Measurements from ENCODE around the gene RPS19BP1.

Gene RPS19BP1

GRCh38 chr22:39532215-39533073 is at the start of gene RPS19BP1:
Gene RPS19BP1, minus strand, starts transcription at chr22:39532748. Its CDS starts 10 bp downstream, at chr22:39532738.
- peak; percentile 99 for DNase-seq

DNA sequence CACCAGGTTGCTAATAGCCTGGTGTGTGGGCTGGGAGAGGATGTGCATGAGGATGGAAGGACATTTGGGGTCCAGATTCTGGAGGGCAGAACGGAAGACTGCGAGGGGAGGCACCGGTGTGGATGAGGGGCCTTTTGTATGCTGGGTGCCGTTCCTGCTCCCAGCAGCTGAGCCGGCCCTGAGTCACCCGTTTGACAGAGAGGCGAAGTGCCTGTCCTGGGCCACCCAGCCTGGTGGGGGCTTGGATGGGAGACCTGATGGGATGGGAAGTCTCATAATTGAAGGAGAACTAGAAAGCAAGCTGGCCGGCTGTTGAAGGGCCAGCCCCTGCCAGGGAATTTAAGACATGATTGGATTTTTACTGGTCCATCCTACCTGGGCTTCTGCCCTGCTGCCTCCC is 48.8 kb upstream of the RPS19BP1 start:
- DNase-seq: no peak

DNA sequence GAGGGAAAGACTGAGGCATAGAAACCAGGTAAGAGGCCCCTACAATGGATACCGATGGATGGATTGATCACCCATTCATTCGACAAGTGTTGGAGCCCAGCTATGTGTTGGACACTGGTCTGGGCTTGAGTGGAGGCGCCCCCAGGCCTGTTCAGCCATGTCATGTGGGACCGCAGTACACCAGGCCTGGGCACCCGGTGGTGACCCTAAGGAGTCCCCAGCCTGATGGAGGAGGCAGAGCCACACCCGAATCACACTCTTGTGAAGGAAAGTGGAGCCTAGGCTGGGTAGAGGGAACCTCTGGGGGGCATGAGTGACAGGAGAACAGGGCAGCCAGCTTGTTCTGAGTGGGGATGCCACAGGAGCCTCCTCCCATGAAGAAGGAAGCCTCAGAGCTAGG is 48.2 kb upstream of the RPS19BP1 start:
- DNase-seq: no peak

- DNase-seq: no peak
These were observed 47.5 kb upstream of the RPS19BP1 start for GRCh38 chr22:39580006-39580441.

- DNase-seq: no peak
These were observed 45.4 kb upstream of the RPS19BP1 start for GRCh38 chr22:39577900-39578299.

GRCh38 chr22:39577366-39577765 is 44.8 kb upstream of the RPS19BP1 start:
- DNase-seq: no peak

GRCh38 chr22:39576027-39576426 is 43.5 kb upstream of the RPS19BP1 start:
- DNase-seq: no peak

DNA sequence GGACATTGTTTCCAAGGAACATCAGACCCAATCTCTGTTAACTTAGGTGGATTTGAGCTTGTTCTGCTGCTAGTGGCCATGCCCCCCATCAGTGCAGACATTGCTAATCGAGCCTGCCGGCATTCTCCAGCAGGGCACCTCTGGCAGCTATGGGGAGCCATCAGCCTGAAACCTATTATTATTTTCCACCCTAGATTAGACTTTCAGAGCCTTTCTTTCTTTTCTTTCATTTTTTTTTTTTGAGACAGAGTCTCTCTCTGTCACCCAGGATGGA is 42.9 kb upstream of the RPS19BP1 start:
- no peak for DNase-seq

GRCh38 chr22:39574779-39575551 is 42.4 kb upstream of the RPS19BP1 start:
- DNase-seq: no peak

GRCh38 chr22:39571538-39571937 is 39.0 kb upstream of the RPS19BP1 start:
- no peak for DNase-seq

- DNase-seq: no peak
These were observed 38.1 kb upstream of the RPS19BP1 start, which contains the start of gene CACNA1I for GRCh38 chr22:39570665-39571064. Gene CACNA1I, plus strand, starts transcription at chr22:39570753. Its CDS starts 0 bp downstream, at chr22:39570753.

DNA sequence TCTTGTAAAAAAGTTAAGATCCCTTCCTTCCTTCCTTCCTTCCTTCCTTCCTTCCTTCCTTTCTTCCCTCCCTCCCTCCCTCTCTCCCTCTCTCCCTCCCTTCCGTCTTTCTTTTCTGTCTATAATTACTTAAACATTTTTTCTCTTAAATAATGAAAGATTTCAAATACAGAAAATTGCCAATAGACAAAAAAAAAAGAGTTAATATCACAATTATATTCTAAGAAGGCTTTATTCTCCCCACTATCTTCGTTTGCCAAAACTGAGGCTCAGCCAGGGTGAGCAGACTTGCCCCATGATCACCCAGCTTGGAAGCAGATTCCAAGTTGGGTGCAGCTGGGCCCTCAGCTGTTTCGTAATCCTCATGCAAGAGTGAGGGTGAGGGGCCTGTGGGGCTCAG is 37.7 kb upstream of the RPS19BP1 start:
- DNase-seq: no peak

DNA sequence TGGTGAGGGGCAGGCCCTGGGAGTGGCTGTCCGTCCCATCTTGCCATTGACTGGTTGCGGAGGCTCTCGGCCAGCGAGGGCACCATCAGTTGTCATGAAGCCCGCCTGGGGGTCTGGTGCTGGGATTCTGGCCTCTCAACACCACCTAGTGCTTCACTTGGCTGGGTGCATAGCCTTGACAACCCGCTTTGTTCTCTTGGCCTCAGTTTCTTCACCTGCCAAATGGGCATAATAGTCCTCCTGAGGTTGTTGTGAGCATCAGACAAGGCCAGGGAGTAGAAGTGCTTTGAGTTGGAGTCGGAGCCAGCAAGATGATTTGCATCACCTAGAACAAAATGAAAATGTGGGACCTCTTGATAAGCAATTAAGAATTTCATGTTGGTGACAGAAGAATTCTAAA is 36.5 kb upstream of the RPS19BP1 start:
- no peak for DNase-seq

- DNase-seq: no peak
These were observed 35.9 kb upstream of the RPS19BP1 start for GRCh38 chr22:39568278-39568981.

DNA sequence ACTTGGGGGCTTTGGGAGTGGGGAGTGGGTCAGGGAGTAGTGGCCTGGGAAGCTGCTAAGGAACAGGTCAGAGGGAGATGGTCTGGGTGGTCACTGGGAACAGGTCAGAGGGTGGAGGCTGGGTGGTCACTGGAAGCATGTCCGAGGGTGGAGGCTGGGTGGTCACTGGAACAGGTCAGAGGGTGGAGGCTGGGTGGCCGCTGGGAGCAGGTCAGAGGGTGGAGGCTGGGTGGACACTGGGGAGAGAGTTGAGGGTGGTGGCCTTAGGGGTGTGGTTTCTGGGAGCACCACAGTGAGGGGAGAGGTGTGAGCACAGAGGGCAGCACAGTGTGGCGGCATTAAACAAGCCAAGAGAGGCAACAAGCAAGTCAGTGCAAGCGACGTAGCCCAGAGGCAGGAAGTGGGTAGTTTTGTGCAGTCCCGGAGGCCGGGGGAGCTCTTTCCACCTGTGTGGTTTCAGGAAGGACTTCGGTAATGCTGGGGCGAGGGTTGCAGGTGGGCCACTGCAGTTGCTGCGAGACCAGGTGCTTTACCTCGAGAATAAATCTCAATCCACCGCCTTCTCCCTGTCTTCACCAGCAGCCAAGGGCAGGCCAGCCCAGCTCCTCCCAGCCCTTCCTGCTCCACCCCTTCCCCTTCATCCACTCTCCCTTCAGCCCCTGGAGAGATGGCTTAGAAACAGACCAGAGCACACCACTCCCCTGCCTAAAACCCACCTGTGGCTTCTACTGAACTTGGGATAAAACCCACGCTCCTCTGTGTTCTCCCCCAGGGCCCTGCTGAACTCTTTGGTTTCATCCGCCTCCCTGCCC is 34.8 kb upstream of the RPS19BP1 start:
- DNase-seq: peak; percentile 18

- DNase-seq: no peak
These were observed 32.9 kb upstream of the RPS19BP1 start for GRCh38 chr22:39565414-39565944.

DNA sequence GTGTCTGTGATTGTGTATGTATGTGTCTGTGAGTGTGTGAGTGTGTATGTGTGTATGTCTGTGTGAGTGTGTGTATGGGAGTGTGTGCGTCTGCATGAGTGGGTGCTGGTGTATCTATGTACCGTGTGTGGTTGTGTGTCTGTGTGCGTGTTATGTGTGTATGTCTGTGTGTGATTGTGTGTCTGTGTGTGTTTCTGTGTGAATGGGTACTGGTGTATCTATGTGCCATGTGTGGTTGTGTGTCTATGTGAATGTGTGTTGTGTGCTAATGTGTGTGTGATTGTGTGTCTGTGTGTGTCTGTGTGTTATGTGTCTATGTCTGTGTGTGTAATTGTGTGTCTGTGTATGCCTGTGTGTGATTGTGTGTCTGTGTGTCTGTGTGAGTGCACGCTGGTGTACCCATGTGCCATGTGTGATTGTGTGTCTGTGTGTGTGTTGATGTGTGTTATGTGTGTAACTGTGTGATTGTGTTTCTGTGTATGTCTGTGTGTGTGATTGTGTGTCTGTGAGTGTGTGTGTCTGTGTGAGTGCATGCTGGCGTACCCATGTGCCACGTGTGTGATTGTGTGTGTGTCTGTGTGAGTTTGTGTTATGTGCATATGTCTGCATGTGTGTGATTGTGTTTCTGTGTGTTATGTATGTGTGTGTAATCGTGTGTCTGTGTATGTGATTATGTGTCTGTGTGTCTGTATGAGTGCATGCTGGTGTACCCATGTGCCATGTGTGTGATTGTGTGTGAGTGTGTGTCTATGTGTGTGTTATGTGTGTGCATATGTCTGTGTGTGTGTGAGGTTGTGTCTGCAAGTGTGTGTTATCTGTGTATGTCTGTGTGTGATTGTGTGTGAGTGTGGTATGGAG is 31.3 kb upstream of the RPS19BP1 start:
- DNase-seq: no peak

DNA sequence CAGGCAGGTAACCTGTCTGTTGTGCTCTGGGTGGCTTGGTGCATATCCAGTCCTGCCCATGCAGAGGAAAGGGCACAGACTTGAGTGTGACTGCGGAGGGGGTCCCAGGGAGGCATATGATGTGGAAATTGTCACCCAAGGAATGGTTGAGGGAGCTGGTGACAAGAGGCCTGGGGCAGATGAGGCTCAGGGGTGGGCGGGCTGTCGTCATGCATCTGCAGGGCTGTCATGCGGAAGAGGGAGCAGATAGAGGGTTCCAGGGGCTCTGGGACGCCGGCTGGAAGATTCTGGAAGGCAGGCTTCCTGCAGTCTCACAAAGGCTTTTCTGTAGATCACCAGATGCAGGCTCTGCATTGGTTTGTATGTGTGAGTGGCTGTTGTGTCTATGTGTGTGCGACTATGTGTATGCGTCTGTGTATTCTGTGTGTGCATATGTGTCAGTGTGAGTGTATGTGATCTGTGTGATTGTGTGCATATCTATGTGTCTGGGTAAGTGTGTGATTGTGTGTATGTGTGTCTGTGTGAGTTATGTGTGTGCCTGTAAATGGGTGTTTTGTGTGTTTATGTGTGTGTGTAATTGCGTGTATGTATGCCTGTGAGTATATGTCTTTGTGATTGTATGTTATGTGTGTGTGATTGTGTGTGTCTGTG is 30.4 kb upstream of the RPS19BP1 start:
- DNase-seq: no peak

- no peak for DNase-seq
These were observed 27.6 kb upstream of the RPS19BP1 start for GRCh38 chr22:39560127-39560526.

DNA sequence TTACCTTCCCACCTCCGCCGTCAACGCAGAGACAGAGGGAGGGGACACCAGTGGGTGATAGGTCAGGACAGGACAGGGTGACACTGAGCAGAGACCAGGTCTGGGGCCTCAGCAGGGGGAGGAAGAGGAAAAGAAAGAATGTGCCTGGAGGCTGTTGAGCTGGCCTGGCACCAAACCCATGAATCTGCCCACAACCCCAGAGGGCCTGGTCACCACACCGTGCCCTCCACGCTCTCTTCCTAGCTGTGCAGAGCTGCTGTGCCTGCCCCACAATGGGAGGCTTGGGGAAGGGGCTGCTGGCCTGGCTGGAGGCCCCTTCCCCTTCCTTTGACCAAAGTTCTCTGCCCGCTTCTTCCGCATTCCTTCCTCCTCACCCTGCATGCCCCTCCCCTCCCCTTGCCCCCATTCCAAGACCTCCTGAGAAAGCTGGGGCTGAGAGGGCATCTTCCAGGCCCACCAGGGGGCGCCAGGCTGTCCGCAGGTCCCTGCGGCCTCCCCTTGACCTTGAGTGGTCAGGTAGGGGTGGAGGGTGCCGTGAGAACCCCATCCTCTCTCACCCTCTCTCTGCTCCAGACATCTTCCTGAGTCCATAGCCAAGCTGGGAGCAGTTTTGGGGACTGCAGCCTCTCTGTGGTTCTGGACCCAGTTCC is 27.0 kb upstream of the RPS19BP1 start:
- no peak for DNase-seq
